ENCODE data around the gene WDR93. TPM values are rescaled to one million over a fixed set of nuclear protein-coding genes. Genes with fewer than 3 reads are reported as not detected.

WDR93 gene
- total RNA-seq, 1 experiment from 2014 or later = not detected

DNA sequence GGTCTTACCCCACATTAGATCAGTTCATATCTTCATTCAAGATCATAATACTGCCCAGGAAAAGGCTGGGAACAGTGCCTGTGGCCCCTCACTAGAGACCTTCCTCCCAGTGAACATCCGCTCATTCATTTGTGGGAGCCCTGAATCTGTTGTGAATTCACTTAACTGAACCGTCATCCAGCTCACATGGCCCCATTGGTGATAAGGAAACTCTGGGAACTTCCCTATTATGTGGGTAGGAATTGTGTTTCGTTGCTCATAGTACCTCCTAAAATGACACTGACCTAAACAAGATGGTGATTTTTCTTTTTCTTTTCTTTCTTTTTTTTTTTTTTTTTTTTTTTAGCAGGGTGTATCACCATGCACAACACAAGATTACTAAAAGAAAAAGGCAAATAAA, 78.8 kb downstream of the WDR93 start:
- no peak overlapping the region for H2AFZ ChIP-seq (ENCODE audit: low read length)
- TF ChIP-seq, protein P1, sequence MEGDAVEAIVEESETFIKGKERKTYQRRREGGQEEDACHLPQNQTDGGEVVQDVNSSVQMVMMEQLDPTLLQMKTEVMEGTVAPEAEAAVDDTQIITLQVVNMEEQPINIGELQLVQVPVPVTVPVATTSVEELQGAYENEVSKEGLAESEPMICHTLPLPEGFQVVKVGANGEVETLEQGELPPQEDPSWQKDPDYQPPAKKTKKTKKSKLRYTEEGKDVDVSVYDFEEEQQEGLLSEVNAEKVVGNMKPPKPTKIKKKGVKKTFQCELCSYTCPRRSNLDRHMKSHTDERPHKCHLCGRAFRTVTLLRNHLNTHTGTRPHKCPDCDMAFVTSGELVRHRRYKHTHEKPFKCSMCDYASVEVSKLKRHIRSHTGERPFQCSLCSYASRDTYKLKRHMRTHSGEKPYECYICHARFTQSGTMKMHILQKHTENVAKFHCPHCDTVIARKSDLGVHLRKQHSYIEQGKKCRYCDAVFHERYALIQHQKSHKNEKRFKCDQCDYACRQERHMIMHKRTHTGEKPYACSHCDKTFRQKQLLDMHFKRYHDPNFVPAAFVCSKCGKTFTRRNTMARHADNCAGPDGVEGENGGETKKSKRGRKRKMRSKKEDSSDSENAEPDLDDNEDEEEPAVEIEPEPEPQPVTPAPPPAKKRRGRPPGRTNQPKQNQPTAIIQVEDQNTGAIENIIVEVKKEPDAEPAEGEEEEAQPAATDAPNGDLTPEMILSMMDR (conservative IDR thresholded peaks at IDR 0.05) = no peak
- H4K91ac ChIP-seq (ENCODE audit: insufficient read length, low read depth, low read length) = no peak overlapping the region
- Mint-ChIP-seq H3K9me3 (no peaks in the 10 kb centered on the region), H3K27ac (no peak overlapping the region), H3K4me3 (no peak overlapping the region), H3K36me3 (ENCODE audit: insufficient read depth in 1 of 3, low read depth in 3 of 3) (no peaks in the 10 kb centered on the region), H3K27me3 (ENCODE audit: low read depth) (peaks cover 7% of the 10 kb centered on the region), H3K4me1 (no peaks in the 10 kb centered on the region)
- H3K56ac ChIP-seq (ENCODE audit: insufficient read length, low read depth, low read length) = no peak overlapping the region
- no peaks in the 10 kb centered on the region for H3K23me2 ChIP-seq (ENCODE audit: insufficient read length, low read depth, low read length, poor library complexity, severe bottlenecking)
- H3K4me2 ChIP-seq (ENCODE audit: insufficient read depth, insufficient read length, low read length) = no peak overlapping the region
- H3K9ac ChIP-seq (ENCODE audit: extremely low read depth, insufficient read length, low read length) = no peak overlapping the region
- no peak overlapping the region for H3K4ac ChIP-seq (ENCODE audit: low read depth, low read length)
- H3K79me2 ChIP-seq (ENCODE audit: insufficient read depth, low read length) = no peaks in the 10 kb centered on the region
- no peak overlapping the region for H2BK20ac ChIP-seq (ENCODE audit: low read depth, low read length, poor library complexity, severe bottlenecking)
- H3K4me1 ChIP-seq (ENCODE audit: insufficient read depth, low read length) = no peaks in the 10 kb centered on the region
- H3K9me3 ChIP-seq (ENCODE audit: control insufficient read depth, low read depth, low read length) = no peaks in the 10 kb centered on the region
- H2BK12ac ChIP-seq (ENCODE audit: insufficient read length, low read depth, low read length) = no peak overlapping the region
- no peak overlapping the region for H2AK5ac ChIP-seq (ENCODE audit: insufficient read length, low read length)
- H3K27ac ChIP-seq (ENCODE audit: insufficient read length, low read depth, low read length) = no peak overlapping the region
- H3K14ac ChIP-seq (ENCODE audit: insufficient read depth, low read length) = no peak overlapping the region
- no peak overlapping the region for H3K18ac ChIP-seq (ENCODE audit: insufficient read length, low read depth, low read length)
- H3K79me1 ChIP-seq (ENCODE audit: insufficient read depth, low read depth, low read length, poor library complexity, severe bottlenecking) = no peaks in the 10 kb centered on the region
- no peak overlapping the region for H3T11ph ChIP-seq (ENCODE audit: low read length)
- no peak overlapping the region for H2BK15ac ChIP-seq (ENCODE audit: low read depth, low read length)
- DNase-seq = no peak
- H2BK120ac ChIP-seq (ENCODE audit: low read depth, low read length, poor library complexity, severe bottlenecking) = no peak overlapping the region
- no peaks in the 10 kb centered on the region for H4K20me1 ChIP-seq (ENCODE audit: control insufficient read depth, insufficient read depth, insufficient read length)
- WGBS (ENCODE audit: extremely low coverage, insufficient read length, low lambda C conversion rate) = no CpG with 5 or more reads among the region's 3 CpGs
- no peak overlapping the region for H2BK5ac ChIP-seq (ENCODE audit: insufficient read length, low read length)
- no peak overlapping the region for H4K5ac ChIP-seq (ENCODE audit: insufficient read length, low read depth, low read length)
- H4K8ac ChIP-seq (replicated peaks; ENCODE audit: insufficient read length, low read depth, low read length) = no peak overlapping the region
- H3K27me3 ChIP-seq (ENCODE audit: insufficient read depth, low read length) = no peaks in the 10 kb centered on the region
- H3K23ac ChIP-seq (ENCODE audit: insufficient read length, low read depth, low read length) = no peak overlapping the region
